Thyroid gland (tissue), 4 donors: Measurements from ENCODE around the gene CUL4A. TPM values are rescaled to one million over a fixed set of nuclear protein-coding genes. Genes with fewer than 3 reads are reported as not detected.
A peak's percentile ranks its signal among the peaks of the same experiment; 100 is the strongest.

ENCODE experiments used
- DNase-seq, 2 donors: peaks; one replicate each; pipeline ENCODE4 v3.0.0-alpha.2; 2019
- H3K27ac ChIP-seq, 3 donors: fragments of 200-600 bp; sonication (generic); 1 replicate in 2 of 3; 2 replicates in 1 of 3; pipeline ENCODE4 v1.5.1; 2016 to 2019; ENCODE audit warnings: mild to moderate bottlenecking in 1 of 3, moderate library complexity in 1 of 3
- H3K27me3 ChIP-seq: fragments of 200-600 bp; sonication (generic); one replicate; pipeline ENCODE4 v1.5.1; 2019
- H3K36me3 ChIP-seq, 2 donors: fragments of 200-600 bp; sonication (generic); one replicate each; pipeline ENCODE4 v1.5.1; 2016 to 2019
- H3K4me1 ChIP-seq, 2 donors: fragments of 200-600 bp; sonication (generic); one replicate each; pipeline ENCODE4 v1.5.1; 2017 to 2019
- H3K4me3 ChIP-seq, 3 donors: fragments of 200-600 bp; sonication (generic); replicated peaks in 1 of 3; 1 replicate in 2 of 3; 2 replicates in 1 of 3; pipeline ENCODE4 v1.5.1; 2016; ENCODE audit warnings: mild to moderate bottlenecking in 1 of 3
- H3K9me3 ChIP-seq: fragments of 200-600 bp; sonication (generic); one replicate; pipeline ENCODE4 v1.5.1; 2017
- CTCF ChIP-seq, 6 experiments: fragments of 200-600 bp in 3 of 6; fragments of 450-650 bp in 3 of 6; sonication (generic) in 3 of 6; IDR thresholded peaks; one replicate each; pipeline ENCODE4 v1.5.1; 2016 to 2019; ENCODE audit warnings: antibody characterized with exemption in 6 of 6, mild to moderate bottlenecking in 2 of 6, inconsistent platforms in 1 of 6, moderate library complexity in 1 of 6
- POLR2A ChIP-seq, 2 donors: fragments of 450-650 bp; IDR thresholded peaks; one replicate each; pipeline ENCODE4 v1.6.1; 2017; ENCODE audit warnings: antibody characterized with exemption in 2 of 2, mild to moderate bottlenecking in 2 of 2, moderate library complexity in 1 of 2
- WGBS, 2 donors: methylation state at CpG; one replicate each; pipeline ENCODE4 v1.1.5; 2017; 5-methylcytosine and 5-hydroxymethylcytosine counted together
- intact Hi-C: fragments of 100-400 bp; cut with DNase I; formaldehyde crosslinking; loops from one replicate; pipeline ENCODE4 v1.15.1; 2023
- total RNA-seq, 4 donors: library from RNA; depleted of rRNA; stranded (reverse); fragments of >200 nt; gene quantifications; one replicate each; pipeline ENCODE4 v1.2.3, GENCODE V29; 2016

Gene CUL4A
- total RNA-seq, 4 donors from 2014 or later = 78.9 to 131 (median 122) TPM

DNA sequence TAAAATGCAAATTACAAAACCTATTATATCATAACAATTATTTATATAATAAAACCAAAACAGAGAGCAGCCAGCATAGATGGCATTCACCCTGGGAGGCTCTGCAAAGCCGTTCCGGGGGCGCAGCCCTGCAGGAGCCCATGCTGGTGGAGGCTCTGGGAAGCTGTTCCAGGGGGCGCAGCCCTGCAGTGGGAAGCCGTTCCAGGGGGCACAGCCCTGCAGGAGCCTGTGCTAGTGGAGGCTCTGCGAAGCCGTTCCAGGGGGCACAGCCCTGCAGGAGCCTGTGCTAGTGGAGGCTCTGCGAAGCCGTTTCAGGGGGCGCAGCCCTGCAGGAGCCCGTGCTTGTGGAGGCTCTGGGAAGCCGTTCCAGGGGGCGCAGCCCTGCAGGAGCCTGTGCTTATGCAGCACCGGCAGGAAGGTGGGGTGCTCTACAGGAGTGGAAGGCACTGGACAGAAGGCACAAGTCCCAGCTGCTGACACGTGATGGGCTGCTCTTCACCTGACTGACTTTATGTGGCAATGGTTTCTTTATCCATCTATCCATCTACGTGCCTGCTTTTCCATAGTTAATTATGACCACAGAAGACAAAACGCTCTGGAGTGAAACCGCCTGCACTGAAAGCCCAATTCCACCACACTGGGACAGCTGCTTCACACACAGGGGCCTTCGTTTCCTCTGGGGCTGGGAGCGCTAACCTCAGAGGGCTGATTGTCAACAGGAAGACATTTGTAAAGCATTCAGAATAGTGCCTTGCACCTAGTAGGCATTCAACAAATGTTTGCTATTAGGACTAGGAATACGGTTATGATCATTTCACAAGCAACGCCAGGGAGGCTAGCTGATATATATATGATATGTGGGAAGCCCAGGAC is 24.6 kb upstream of the CUL4A start:
- TF ChIP-seq CTCF (IDR thresholded peaks at IDR 0.05) (no peak), POLR2A (IDR thresholded peaks at IDR 0.05) (no peak)
- WGBS, 2 donors = 83 to 93% methylated on average over 15 to 17 of the region's 22 CpGs
- intact Hi-C loops = no loop called here
- Histone ChIP-seq H3K4me3 (no peak overlapping the region), H3K27ac (no peak overlapping the region), H3K27me3 (no peaks in the 10 kb centered on the region), H3K9me3 (no peaks in the 10 kb centered on the region), H3K36me3 (peaks cover 21 to 28% of the 10 kb centered on the region in 2 donors), H3K4me1 (no peaks in the 10 kb centered on the region)
- no peak for DNase-seq

DNA sequence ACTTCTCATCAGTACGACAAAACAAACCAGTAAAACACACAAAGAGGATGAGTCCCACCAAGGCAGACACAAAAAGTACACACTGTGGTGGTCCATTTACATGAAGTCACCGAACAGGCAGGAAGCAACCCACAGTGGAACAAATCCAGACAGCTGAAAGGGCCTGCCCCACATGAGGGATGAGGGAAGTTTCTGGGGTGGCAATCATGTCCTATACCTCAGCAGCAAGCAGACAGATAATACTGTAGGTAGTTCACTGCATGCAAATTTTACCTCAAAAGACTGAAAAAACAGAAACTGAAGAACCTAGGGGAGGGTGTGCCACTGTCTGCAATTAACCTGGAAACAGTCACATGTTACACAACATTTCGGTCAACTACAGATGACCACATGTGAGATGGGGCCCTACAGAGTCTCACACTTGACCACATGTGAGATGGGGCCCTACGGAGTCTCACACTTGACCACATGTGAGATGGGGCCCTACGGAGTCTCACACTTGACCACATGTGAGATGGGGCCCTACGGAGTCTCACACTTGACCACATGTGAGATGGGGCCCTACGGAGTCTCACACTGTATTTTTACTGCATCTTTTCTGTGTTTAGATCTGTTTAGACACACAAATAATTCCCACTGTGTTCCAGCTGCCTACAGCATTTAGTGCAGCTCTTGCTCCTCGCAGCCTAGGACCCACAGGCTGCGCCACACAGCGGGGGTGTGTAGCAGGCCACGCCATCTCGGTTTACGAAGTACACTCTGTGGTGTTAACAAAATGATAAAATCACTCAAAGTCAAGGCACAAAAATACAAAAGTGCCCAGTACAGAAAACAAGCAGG is 23.1 kb upstream of the CUL4A start:
- intact Hi-C loops = no loop called here
- no peak overlapping the region for H3K27ac ChIP-seq
- H3K36me3 ChIP-seq = peaks cover 13 to 24% of the 10 kb centered on the region in 2 donors
- WGBS, 2 donors = 78 to 85% methylated on average over 13 of the region's 13 CpGs
- no peak overlapping the region for H3K4me3 ChIP-seq
- no peaks in the 10 kb centered on the region for H3K4me1 ChIP-seq
- no peak for DNase-seq
- H3K27me3 ChIP-seq = no peaks in the 10 kb centered on the region
- no peaks in the 10 kb centered on the region for H3K9me3 ChIP-seq
- TF ChIP-seq CTCF (IDR thresholded peaks at IDR 0.05) (no peak), POLR2A (IDR thresholded peaks at IDR 0.05) (no peak)

DNA sequence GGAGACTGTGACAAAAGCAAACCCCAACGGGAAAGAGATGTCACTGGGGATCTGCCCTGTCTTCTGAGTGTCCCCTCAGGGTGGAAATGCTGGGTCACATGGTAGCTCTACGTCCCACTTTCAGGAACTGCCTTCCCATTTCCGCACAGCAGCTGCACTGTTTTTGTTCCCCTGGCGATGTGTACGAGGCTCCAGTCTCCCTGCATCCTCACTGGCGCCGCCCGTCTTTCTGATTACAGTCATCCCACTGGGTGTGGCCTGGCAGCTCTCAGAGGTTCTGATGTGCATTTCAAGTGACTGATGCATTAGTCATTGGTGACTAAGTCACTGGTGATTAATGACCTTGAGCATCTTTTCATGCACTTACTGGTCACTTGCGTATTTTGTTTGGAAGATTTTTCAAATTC is 22.1 kb upstream of the CUL4A start:
- DNase-seq = peak; percentile 13 to 37
- intact Hi-C loops = no loop called here
- H3K27me3 ChIP-seq = no peaks in the 10 kb centered on the region
- H3K4me3 ChIP-seq = no peak overlapping the region
- no peaks in the 10 kb centered on the region for H3K9me3 ChIP-seq
- WGBS, 2 donors = 76 to 77% methylated on average over 9 of the region's 9 CpGs
- H3K36me3 ChIP-seq = peaks cover 13 to 24% of the 10 kb centered on the region in 2 donors
- TF ChIP-seq CTCF (IDR thresholded peaks at IDR 0.05) = no peak
- TF ChIP-seq POLR2A (IDR thresholded peaks at IDR 0.05) = no peak
- H3K4me1 ChIP-seq = no peaks in the 10 kb centered on the region
- H3K27ac ChIP-seq = no peak overlapping the region

DNA sequence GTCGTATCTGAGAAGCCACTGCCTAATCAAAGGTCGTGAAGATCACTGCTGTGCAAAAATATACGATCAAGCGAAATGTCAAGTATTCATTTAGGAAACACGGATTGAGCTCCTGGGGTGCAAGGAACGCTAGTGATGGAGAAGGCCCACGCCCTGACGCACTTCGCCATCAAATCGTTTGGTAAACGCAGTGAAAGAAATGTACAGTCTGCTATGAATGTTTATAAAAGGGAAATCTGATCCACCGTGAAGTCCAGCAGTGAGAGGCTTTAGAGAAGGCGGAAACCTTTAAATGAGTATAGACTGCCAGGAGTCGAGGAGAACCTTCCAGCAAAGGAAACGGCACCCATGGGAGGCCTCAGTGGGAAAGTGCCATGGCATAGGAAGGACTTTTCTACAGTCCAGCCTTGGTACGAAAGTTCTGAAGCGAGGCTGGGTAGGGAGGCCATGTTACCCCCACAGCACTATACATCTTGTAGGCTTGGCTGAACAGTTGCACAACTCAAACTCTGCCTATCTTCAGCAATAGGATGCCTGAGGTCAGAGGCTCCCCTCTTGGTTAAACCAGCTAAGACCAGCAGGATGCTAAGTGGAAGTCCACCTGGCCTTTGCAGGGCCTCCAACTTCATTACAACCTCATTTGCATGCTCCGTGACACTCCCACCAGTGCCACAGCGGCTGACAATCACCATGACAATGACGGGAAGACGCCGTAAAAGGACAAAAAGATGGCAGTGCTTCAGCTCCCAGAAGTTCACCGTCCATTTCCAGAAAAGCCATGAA is 21.3 kb upstream of the CUL4A start:
- Histone ChIP-seq H3K4me1 (no peaks in the 10 kb centered on the region), H3K36me3 (peaks cover 13 to 21% of the 10 kb centered on the region in 2 donors), H3K27me3 (no peaks in the 10 kb centered on the region), H3K9me3 (no peaks in the 10 kb centered on the region), H3K27ac (no peak overlapping the region), H3K4me3 (no peak overlapping the region)
- TF ChIP-seq CTCF (IDR thresholded peaks at IDR 0.05) = no peak
- TF ChIP-seq POLR2A (IDR thresholded peaks at IDR 0.05) = no peak
- no peak for DNase-seq
- intact Hi-C loops = no loop called here
- 95 to 96% methylated on average over 23 of the region's 23 CpGs for WGBS, 2 donors
